ENCODE results near the gene ZNF438.
"Not testable (repeated sequence)": the region's sequence is repeated elsewhere in the genome, so short reads cannot be mapped to it uniquely, and the experiment has no call there.

DNA sequence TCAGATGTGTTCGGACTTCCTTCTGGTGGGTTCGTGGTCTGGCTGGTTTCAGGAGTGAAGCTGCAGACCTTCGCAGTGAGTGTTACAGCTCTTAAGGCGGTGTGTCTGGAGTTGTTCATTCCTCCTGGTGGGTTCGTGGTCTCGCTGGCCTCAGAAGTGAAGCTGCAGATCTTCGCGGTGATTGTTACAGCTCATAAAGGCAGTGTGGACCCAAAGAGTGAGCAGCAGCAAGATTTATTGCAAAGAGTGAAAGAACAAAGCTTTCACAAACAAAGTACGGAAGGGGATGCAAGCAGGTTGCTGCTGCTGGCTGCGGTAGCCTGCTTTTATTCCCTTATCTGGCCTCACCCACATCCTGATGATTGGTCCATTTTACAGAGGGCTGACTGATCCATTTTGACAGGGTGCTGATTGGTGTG is 102.3 kb downstream of the ZNF438 start:
- TF ChIP-seq, protein P1, sequence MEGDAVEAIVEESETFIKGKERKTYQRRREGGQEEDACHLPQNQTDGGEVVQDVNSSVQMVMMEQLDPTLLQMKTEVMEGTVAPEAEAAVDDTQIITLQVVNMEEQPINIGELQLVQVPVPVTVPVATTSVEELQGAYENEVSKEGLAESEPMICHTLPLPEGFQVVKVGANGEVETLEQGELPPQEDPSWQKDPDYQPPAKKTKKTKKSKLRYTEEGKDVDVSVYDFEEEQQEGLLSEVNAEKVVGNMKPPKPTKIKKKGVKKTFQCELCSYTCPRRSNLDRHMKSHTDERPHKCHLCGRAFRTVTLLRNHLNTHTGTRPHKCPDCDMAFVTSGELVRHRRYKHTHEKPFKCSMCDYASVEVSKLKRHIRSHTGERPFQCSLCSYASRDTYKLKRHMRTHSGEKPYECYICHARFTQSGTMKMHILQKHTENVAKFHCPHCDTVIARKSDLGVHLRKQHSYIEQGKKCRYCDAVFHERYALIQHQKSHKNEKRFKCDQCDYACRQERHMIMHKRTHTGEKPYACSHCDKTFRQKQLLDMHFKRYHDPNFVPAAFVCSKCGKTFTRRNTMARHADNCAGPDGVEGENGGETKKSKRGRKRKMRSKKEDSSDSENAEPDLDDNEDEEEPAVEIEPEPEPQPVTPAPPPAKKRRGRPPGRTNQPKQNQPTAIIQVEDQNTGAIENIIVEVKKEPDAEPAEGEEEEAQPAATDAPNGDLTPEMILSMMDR (IDR thresholded peaks at IDR 0.05; ENCODE audit: control extremely low read depth in 1 of 3, insufficient read depth in 1 of 3, low read depth in 1 of 3, low read length in 3 of 3) = not testable (repeated sequence)
- TF ChIP-seq SP1 (IDR thresholded peaks at IDR 0.05; ENCODE audit: low read depth, low read length) = not testable (repeated sequence)
